Thyroid gland (tissue), 4 donors: ENCODE measurements around the gene TMSB4X. TPM values are rescaled to one million over a fixed set of nuclear protein-coding genes. Genes with fewer than 3 reads are reported as not detected.

Source experiments
- DNase-seq, 2 donors: peaks; one replicate each; pipeline ENCODE4 v3.0.0-alpha.2; 2019
- H3K27ac ChIP-seq, 3 donors: fragments of 200-600 bp; sonication (generic); 1 replicate in 2 of 3; 2 replicates in 1 of 3; pipeline ENCODE4 v1.5.1; 2016 to 2019; ENCODE audit warnings: mild to moderate bottlenecking in 1 of 3, moderate library complexity in 1 of 3
- H3K27me3 ChIP-seq: fragments of 200-600 bp; sonication (generic); one replicate; pipeline ENCODE4 v1.5.1; 2019
- H3K36me3 ChIP-seq, 2 donors: fragments of 200-600 bp; sonication (generic); one replicate each; pipeline ENCODE4 v1.5.1; 2016 to 2019
- H3K4me1 ChIP-seq, 2 donors: fragments of 200-600 bp; sonication (generic); one replicate each; pipeline ENCODE4 v1.5.1; 2017 to 2019
- H3K4me3 ChIP-seq, 3 donors: fragments of 200-600 bp; sonication (generic); replicated peaks in 1 of 3; 1 replicate in 2 of 3; 2 replicates in 1 of 3; pipeline ENCODE4 v1.5.1; 2016; ENCODE audit warnings: mild to moderate bottlenecking in 1 of 3
- H3K9me3 ChIP-seq: fragments of 200-600 bp; sonication (generic); one replicate; pipeline ENCODE4 v1.5.1; 2017
- CTCF ChIP-seq, 6 experiments: fragments of 200-600 bp in 3 of 6; fragments of 450-650 bp in 3 of 6; sonication (generic) in 3 of 6; IDR thresholded peaks; one replicate each; pipeline ENCODE4 v1.5.1; 2016 to 2019; ENCODE audit warnings: antibody characterized with exemption in 6 of 6, mild to moderate bottlenecking in 2 of 6, inconsistent platforms in 1 of 6, moderate library complexity in 1 of 6
- POLR2A ChIP-seq, 2 donors: fragments of 450-650 bp; IDR thresholded peaks; one replicate each; pipeline ENCODE4 v1.6.1; 2017; ENCODE audit warnings: antibody characterized with exemption in 2 of 2, mild to moderate bottlenecking in 2 of 2, moderate library complexity in 1 of 2
- WGBS, 2 donors: methylation state at CpG; one replicate each; pipeline ENCODE4 v1.1.5; 2017; 5-methylcytosine and 5-hydroxymethylcytosine counted together
- intact Hi-C: fragments of 100-400 bp; cut with DNase I; formaldehyde crosslinking; loops from one replicate; pipeline ENCODE4 v1.15.1; 2023
- total RNA-seq, 4 donors: library from RNA; depleted of rRNA; stranded (reverse); fragments of >200 nt; gene quantifications; one replicate each; pipeline ENCODE4 v1.2.3, GENCODE V29; 2016

The TMSB4X gene
- total RNA-seq, 4 donors from 2014 or later, result 854 to 2,672 (median 1,302) TPM

DNA sequence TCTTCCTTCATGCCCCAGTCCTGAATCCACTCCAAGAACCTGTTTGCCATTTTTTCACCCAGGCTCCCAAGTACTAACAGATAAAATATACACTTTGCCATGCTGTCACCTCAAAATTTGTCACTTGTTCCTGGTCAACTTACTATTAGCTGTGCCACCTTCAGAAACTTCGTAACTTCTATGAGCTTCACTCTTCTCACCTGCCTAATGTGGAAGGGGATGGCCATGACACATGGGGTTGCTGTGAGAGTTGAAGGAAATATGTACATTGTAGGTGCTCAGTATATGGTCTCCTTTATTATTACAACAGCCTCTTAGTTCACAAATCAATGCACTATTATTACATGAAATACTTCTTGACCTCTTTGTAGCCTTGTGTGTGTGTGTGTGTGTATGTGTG, 10.4 kb downstream of the TMSB4X start:
- intact Hi-C loops, result no loop called here
- Histone ChIP-seq H3K36me3 (no peaks in the 10 kb centered on the region), H3K27me3 (no peaks in the 10 kb centered on the region), H3K9me3 (no peaks in the 10 kb centered on the region), H3K4me3 (no peak overlapping the region), H3K4me1 (peaks cover 0 to 12% of the 10 kb centered on the region in 2 donors), H3K27ac (no peak overlapping the region)
- 89 to 100% methylated on average over 1 of the region's 1 CpG for WGBS, 2 donors
- TF ChIP-seq POLR2A (IDR thresholded peaks at IDR 0.05) (no peak), CTCF (IDR thresholded peaks at IDR 0.05) (no peak)
- no peak for DNase-seq

DNA sequence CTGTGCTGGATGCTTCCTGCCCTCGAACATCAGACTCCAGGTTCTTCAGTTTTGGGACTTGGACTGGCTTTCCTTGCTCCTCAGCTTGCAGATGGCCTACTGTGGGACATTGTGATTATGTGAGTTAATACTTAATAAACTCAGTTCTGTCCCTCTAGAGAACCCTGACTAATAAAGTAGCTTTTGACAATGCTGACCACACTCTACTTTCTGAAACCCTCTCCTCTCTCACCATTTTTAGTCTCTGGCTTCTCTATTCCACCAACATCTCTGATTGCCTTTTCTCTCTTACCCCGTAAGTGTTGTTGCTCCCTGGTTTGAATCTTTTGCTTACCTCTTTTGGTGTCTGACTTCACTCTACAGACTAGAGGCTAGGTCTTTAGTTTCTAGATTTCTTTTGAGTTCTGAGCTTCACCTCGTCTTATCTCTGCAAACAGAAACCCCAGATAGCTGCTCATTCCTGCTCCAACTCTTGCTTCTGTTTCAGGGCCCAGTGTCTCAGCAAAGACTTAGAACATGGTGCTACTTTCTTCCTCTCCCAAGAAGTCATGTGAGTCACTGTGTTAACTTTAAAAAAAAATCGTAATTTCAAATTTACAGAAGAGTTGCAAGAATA, 11.4 kb downstream of the TMSB4X start:
- H3K36me3 ChIP-seq, result no peaks in the 10 kb centered on the region
- peaks cover 0 to 12% of the 10 kb centered on the region in 2 donors for H3K4me1 ChIP-seq
- no peak overlapping the region for H3K27ac ChIP-seq
- H3K4me3 ChIP-seq, result no peak overlapping the region
- TF ChIP-seq CTCF (IDR thresholded peaks at IDR 0.05), result no peak
- TF ChIP-seq POLR2A (IDR thresholded peaks at IDR 0.05), result no peak
- H3K27me3 ChIP-seq, result no peaks in the 10 kb centered on the region
- WGBS, 2 donors, result 91 to 94% methylated on average over 4 of the region's 4 CpGs
- DNase-seq, result no peak
- intact Hi-C loops, result no loop called here
- no peaks in the 10 kb centered on the region for H3K9me3 ChIP-seq

DNA sequence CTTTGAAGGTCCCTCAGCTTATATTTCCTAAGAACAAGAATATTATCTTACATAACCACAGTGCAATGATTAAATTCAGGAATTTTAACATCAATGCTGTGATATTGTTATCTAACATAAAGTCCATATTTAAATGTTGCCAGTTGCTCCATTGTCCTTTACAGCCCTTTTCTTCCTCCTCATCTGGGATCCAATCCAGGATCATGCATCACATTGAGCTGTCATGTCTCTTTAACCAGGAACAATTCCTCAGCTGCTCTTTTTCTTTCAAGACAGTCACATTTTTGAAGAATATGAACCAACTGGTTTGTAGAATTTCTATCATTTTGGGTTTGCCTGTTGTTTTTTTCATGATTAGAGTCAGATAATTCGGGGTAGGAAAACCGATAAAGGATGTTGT, 12.0 kb downstream of the TMSB4X start:
- no peak overlapping the region for H3K4me3 ChIP-seq
- WGBS, 2 donors, result 76 to 88% methylated on average over 2 of the region's 2 CpGs
- no peak overlapping the region for H3K27ac ChIP-seq
- H3K27me3 ChIP-seq, result no peaks in the 10 kb centered on the region
- peaks cover 0 to 12% of the 10 kb centered on the region in 2 donors for H3K4me1 ChIP-seq
- no peak for DNase-seq
- intact Hi-C loops, result no loop called here
- no peaks in the 10 kb centered on the region for H3K9me3 ChIP-seq
- H3K36me3 ChIP-seq, result no peaks in the 10 kb centered on the region
- TF ChIP-seq POLR2A (IDR thresholded peaks at IDR 0.05) (no peak), CTCF (IDR thresholded peaks at IDR 0.05) (no peak)

DNA sequence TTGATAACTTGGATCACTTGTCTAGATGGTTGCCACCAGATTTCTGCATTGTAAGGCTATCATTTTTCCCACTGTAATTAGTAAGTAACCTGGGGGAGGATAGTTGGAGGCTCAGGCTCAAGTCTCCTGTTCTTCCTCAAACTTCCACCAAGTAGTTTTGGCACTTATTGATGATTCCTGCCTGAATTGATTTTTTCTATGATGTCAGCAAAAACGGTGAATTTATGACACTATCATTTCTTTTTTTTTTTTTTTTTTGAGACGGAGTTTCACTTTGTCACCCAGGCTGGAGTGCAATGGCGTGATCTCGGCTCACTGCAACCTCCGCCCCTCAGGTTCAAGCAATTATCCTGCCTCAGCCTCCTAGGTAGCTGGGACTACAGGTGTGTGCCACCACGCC, 12.4 kb downstream of the TMSB4X start:
- intact Hi-C loops, result no loop called here
- Histone ChIP-seq H3K9me3 (no peaks in the 10 kb centered on the region), H3K4me1 (peaks cover 0 to 12% of the 10 kb centered on the region in 2 donors), H3K4me3 (no peak overlapping the region), H3K36me3 (no peaks in the 10 kb centered on the region), H3K27ac (no peak overlapping the region), H3K27me3 (no peaks in the 10 kb centered on the region)
- 94 to 98% methylated on average over 6 of the region's 6 CpGs for WGBS, 2 donors
- TF ChIP-seq POLR2A (IDR thresholded peaks at IDR 0.05), result no peak
- TF ChIP-seq CTCF (IDR thresholded peaks at IDR 0.05), result no peak
- DNase-seq, result no peak

GRCh38 chrX:12987900-12988594, 13.1 kb downstream of the TMSB4X start:
- Histone ChIP-seq H3K27ac (peak overlapping the region in 1 of 3 donors; percentile 27), H3K4me3 (no peak overlapping the region), H3K36me3 (no peaks in the 10 kb centered on the region), H3K27me3 (no peaks in the 10 kb centered on the region), H3K9me3 (no peaks in the 10 kb centered on the region), H3K4me1 (peaks cover 0 to 12% of the 10 kb centered on the region in 2 donors)
- no peak for TF ChIP-seq CTCF (IDR thresholded peaks at IDR 0.05)
- no peak for TF ChIP-seq POLR2A (IDR thresholded peaks at IDR 0.05)
- WGBS, 2 donors, result 92 to 95% methylated on average over 8 of the region's 8 CpGs
- DNase-seq, result no peak
- intact Hi-C loops, result no loop called here
